ENCODE data around the gene IRF1. TPM values are rescaled to one million over a fixed set of nuclear protein-coding genes. Genes with fewer than 3 reads are reported as not detected.

Gene IRF1
- total RNA-seq, 1 donor from 2014 or later = 13.7 TPM

GRCh38 chr5:132461569-132462070 is 29.0 kb downstream of the IRF1 start:
- no peak for DNase-seq (ENCODE audit: low spot score)

- DNase-seq (ENCODE audit: low spot score) = no peak
Observed at GRCh38 chr5:132460846-132461568, 29.6 kb downstream of the IRF1 start.

- DNase-seq (ENCODE audit: low spot score) = no peak
Observed at GRCh38 chr5:132459983-132460838, 30.4 kb downstream of the IRF1 start.

- no peak for DNase-seq (ENCODE audit: low spot score)
Observed at GRCh38 chr5:132459031-132459982, 31.3 kb downstream of the IRF1 start.

- no peak for DNase-seq (ENCODE audit: low spot score)
Observed at GRCh38 chr5:132458651-132459030, 31.9 kb downstream of the IRF1 start.

- DNase-seq (ENCODE audit: low spot score) = no peak
Observed at GRCh38 chr5:132458226-132458560, 32.4 kb downstream of the IRF1 start.

GRCh38 chr5:132457371-132458225 is 33.0 kb downstream of the IRF1 start:
- DNase-seq (ENCODE audit: low spot score) = no peak

- no peak for DNase-seq (ENCODE audit: low spot score)
Observed at GRCh38 chr5:132456987-132457361, 33.6 kb downstream of the IRF1 start.

GRCh38 chr5:132456296-132456986 is 34.1 kb downstream of the IRF1 start:
- no peak for DNase-seq (ENCODE audit: low spot score)

GRCh38 chr5:132455614-132456115 is 34.9 kb downstream of the IRF1 start:
- DNase-seq (ENCODE audit: low spot score) = no peak

- DNase-seq (ENCODE audit: low spot score) = no peak
Observed at GRCh38 chr5:132454361-132454760, 36.2 kb downstream of the IRF1 start.

GRCh38 chr5:132451387-132451786 is 39.2 kb downstream of the IRF1 start:
- no peak for DNase-seq (ENCODE audit: low spot score)

- no peak for DNase-seq (ENCODE audit: low spot score)
Observed at GRCh38 chr5:132449060-132449459, 41.5 kb downstream of the IRF1 start.

GRCh38 chr5:132447196-132447595 is 43.4 kb downstream of the IRF1 start:
- DNase-seq (ENCODE audit: low spot score) = no peak

GRCh38 chr5:132446621-132447020 is 44.0 kb downstream of the IRF1 start:
- DNase-seq (ENCODE audit: low spot score) = peak; percentile 51

GRCh38 chr5:132445930-132446329 is 44.6 kb downstream of the IRF1 start:
- no peak for DNase-seq (ENCODE audit: low spot score)

- DNase-seq (ENCODE audit: low spot score) = no peak
Observed at GRCh38 chr5:132445640-132445923, 45.0 kb downstream of the IRF1 start.

- DNase-seq (ENCODE audit: low spot score) = no peak
Observed at GRCh38 chr5:132444841-132445639, 45.5 kb downstream of the IRF1 start.

GRCh38 chr5:132444061-132444460 is 46.5 kb downstream of the IRF1 start:
- DNase-seq (ENCODE audit: low spot score) = no peak
